Fibroblast of lung (primary cell): ENCODE results near the gene COLEC11.

Experiments
- EZH2 ChIP-seq: IDR thresholded peaks from 2 replicates; pipeline ENCODE4 v1.5.1; 2012; ENCODE audit warnings: low read length, control low read depth, mild to moderate bottlenecking; ENCODE audit errors: missing control alignments
- TF ChIP-seq, protein P1 (sequence below), 2 donors: IDR thresholded peaks in 1 of 2; conservative IDR thresholded peaks in 1 of 2; 1 replicate in 1 of 2; 2 replicates in 1 of 2; pipeline ENCODE4 v1.5.1; 2011 to 2012; ENCODE audit warnings: low read length in 2 of 2, control low read depth in 1 of 2, inconsistent platforms in 1 of 2, low read depth in 1 of 2, mild to moderate bottlenecking in 1 of 2

GRCh38 chr2:3581367-3582262, 13.3 kb upstream of the COLEC11 start:
- TF ChIP-seq, protein P1, sequence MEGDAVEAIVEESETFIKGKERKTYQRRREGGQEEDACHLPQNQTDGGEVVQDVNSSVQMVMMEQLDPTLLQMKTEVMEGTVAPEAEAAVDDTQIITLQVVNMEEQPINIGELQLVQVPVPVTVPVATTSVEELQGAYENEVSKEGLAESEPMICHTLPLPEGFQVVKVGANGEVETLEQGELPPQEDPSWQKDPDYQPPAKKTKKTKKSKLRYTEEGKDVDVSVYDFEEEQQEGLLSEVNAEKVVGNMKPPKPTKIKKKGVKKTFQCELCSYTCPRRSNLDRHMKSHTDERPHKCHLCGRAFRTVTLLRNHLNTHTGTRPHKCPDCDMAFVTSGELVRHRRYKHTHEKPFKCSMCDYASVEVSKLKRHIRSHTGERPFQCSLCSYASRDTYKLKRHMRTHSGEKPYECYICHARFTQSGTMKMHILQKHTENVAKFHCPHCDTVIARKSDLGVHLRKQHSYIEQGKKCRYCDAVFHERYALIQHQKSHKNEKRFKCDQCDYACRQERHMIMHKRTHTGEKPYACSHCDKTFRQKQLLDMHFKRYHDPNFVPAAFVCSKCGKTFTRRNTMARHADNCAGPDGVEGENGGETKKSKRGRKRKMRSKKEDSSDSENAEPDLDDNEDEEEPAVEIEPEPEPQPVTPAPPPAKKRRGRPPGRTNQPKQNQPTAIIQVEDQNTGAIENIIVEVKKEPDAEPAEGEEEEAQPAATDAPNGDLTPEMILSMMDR (conservative IDR thresholded peaks at IDR 0.05 in 1 of 2, IDR thresholded peaks at IDR 0.05 in 1 of 2; ENCODE audit: low read depth in 1 of 2, low read length in 2 of 2): no peak
- TF ChIP-seq EZH2: no peak
